Calu3 (cell line): ENCODE data around the gene CNTLN. TPM values are rescaled to one million over a fixed set of nuclear protein-coding genes. Genes with fewer than 3 reads are reported as not detected.

ENCODE experiments used
- BruUV-seq: library from RNA; stranded (reverse); fragments of 400-500 nt; replicated peaks from 2 replicates; lab custom pipeline; 2021; lab: Mats Ljungman, UMichigan
- CTCF ChIA-PET: fragments of 300-600 bp; sonication (Branson Sonifier 250); formaldehyde crosslinking; loops from one replicate; lab custom pipeline; 2022; ENCODE audit warnings: antibody characterized with exemption; lab: Charles Lee
- DNase-seq: peaks from one replicate; pipeline ENCODE4 v3.0.0; 2022
- H3K27ac Mint-ChIP-seq: one replicate; pipeline ENCODE4 v1.8.0; 2022; ENCODE audit warnings: mixed read lengths; ENCODE audit not compliant: unreplicated experiment
- H3K27me3 Mint-ChIP-seq: one replicate; pipeline ENCODE4 v1.8.0; 2022; ENCODE audit warnings: mixed read lengths; ENCODE audit not compliant: unreplicated experiment
- H3K36me3 Mint-ChIP-seq: one replicate; pipeline ENCODE4 v1.8.0; 2022; ENCODE audit warnings: mild to moderate bottlenecking, moderate library complexity, mixed read lengths; ENCODE audit not compliant: insufficient read depth, unreplicated experiment
- H3K4me1 Mint-ChIP-seq: one replicate; pipeline ENCODE4 v1.8.0; 2022; ENCODE audit warnings: mild to moderate bottlenecking, low read depth, mixed read lengths; ENCODE audit not compliant: unreplicated experiment
- H3K4me3 Mint-ChIP-seq: one replicate; pipeline ENCODE4 v1.8.0; 2022; ENCODE audit warnings: mild to moderate bottlenecking, low read depth, moderate library complexity, mixed read lengths; ENCODE audit not compliant: unreplicated experiment
- H3K9me3 Mint-ChIP-seq: one replicate; pipeline ENCODE4 v1.8.0; 2022; ENCODE audit warnings: low read depth, mixed read lengths; ENCODE audit not compliant: unreplicated experiment
- intact Hi-C: fragments of 100-400 bp; cut with micrococcal nuclease; formaldehyde crosslinking; loops from one replicate; pipeline ENCODE4 v1.10.0; 2022; ENCODE audit not compliant: unreplicated experiment
- total RNA-seq: library from RNA; stranded (reverse); gene quantifications from 2 replicates; pipeline ENCODE4 v1.2.3, GENCODE V29; 2022
- TF ChIP-seq, protein P1 (sequence below): fragments of 200-600 bp; IDR thresholded peaks from one replicate; pipeline ENCODE4 v1.8.0; 2022; ENCODE audit warnings: antibody characterized with exemption; ENCODE audit not compliant: unreplicated experiment

CNTLN gene
- total RNA-seq, 1 experiment from 2014 or later, result 6.7 TPM

DNA sequence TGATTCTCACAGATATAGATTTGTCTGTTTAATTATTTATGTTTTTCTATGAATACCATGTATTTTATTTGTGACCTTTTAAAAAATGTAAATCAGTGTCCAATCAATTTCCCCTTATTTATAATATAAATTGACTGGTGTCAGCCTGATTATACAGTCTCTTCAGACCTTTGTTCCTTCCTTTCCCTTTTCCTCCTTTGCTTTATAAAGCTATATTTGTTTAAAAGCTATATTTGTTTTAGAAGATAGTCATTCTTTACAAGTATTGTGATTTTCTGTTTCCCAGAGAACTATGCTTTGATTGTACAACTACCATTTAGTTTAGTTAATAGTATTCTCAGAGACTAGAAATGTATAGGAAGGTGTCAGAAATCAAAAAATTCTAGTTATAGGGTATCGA, 90.6 kb downstream of the CNTLN start:
- TF ChIP-seq, protein P1, sequence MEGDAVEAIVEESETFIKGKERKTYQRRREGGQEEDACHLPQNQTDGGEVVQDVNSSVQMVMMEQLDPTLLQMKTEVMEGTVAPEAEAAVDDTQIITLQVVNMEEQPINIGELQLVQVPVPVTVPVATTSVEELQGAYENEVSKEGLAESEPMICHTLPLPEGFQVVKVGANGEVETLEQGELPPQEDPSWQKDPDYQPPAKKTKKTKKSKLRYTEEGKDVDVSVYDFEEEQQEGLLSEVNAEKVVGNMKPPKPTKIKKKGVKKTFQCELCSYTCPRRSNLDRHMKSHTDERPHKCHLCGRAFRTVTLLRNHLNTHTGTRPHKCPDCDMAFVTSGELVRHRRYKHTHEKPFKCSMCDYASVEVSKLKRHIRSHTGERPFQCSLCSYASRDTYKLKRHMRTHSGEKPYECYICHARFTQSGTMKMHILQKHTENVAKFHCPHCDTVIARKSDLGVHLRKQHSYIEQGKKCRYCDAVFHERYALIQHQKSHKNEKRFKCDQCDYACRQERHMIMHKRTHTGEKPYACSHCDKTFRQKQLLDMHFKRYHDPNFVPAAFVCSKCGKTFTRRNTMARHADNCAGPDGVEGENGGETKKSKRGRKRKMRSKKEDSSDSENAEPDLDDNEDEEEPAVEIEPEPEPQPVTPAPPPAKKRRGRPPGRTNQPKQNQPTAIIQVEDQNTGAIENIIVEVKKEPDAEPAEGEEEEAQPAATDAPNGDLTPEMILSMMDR, result no peak
- CTCF ChIA-PET, result interaction anchor here (0.6 kb wide), 1 partner anchor 23 kb away, joined by 3 read pairs; no protein-coding TSS in a partner anchor
- H3K27ac Mint-ChIP-seq, result no peak overlapping the region
- H3K27me3 Mint-ChIP-seq, result no peaks in the 10 kb centered on the region
- no TSS peak for BruUV-seq
- peaks cover 9% of the 10 kb centered on the region for H3K4me1 Mint-ChIP-seq
- peaks cover 7% of the 10 kb centered on the region for H3K36me3 Mint-ChIP-seq
- no peak overlapping the region for H3K4me3 Mint-ChIP-seq
- DNase-seq, result no peak
- intact Hi-C loops, result no loop called here
- H3K9me3 Mint-ChIP-seq, result peaks cover 5% of the 10 kb centered on the region

DNA sequence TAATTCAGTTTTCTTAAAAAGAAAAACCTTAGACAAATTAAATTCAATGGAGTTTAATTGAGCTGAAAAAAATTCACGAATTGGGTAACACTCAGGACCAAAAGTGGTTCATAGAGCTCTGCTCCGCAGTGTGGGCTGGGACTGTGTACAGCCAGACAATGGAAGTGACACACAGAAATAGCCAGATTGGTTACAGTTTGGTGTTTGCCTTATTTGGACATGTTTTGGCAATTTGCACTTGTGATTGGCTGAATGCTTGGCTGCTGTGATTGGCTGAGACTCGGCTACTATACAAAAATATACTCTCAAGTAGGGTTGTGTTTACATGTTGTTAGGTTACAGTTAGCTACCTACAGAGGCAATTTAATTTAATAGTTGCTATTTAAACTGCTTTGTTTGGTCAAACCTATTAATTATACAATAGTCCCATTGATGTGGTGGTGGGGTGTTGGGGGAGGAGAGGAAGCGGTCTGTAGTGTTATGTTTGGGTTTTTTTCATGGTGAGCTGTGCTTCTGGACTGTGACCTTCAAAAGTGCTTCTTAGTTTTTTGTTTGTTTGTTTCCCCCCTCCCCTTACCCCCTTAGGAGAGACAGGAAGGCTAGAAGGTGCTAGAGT, 95.2 kb downstream of the CNTLN start:
- peak overlapping the region; percentile 96 for H3K27ac Mint-ChIP-seq

DNA sequence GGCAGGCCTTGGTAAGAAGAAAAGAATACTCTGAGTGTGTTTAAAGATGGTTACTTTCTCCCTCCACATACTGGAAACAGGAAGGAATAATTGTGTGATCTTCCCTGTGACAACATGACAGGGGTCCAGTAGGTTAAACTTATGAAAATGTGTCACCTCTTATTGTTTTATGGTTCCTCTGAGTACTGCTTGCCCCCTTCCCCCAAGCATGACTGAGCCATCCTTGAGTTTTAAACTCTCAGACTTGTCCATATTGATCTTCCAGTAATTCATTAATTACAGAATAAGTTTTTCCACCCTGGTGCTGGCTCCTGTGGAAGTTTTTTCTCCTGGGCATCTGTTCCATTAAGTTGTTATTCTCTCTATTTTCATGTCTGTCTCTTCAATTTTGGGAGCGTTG, 95.8 kb downstream of the CNTLN start:
- intact Hi-C loops, result loop anchor here (2.0 to 5.0 kb wide), 3 partner anchors 38 to 113 kb away; no protein-coding TSS in a partner anchor
- peaks cover 25% of the 10 kb centered on the region for H3K4me1 Mint-ChIP-seq
- BruUV-seq, result no TSS peak

More for the DNA sequence above, 95.2 kb downstream of the CNTLN start:
- no TSS peak for BruUV-seq
- Mint-ChIP-seq H3K36me3 (peaks cover 13% of the 10 kb centered on the region), H3K4me3 (peak overlapping the region; percentile 44), H3K27me3 (no peaks in the 10 kb centered on the region), H3K4me1 (peaks cover 25% of the 10 kb centered on the region), H3K9me3 (peaks cover 5% of the 10 kb centered on the region)
- CTCF ChIA-PET, result interaction anchor here (0.6 kb wide), 1 partner anchor 52 kb away, joined by 3 read pairs; no protein-coding TSS in a partner anchor
- peak; percentile 20 for DNase-seq
- intact Hi-C loops, result loop anchor here (2.0 to 5.0 kb wide), 3 partner anchors 39 to 113 kb away; no protein-coding TSS in a partner anchor
- TF ChIP-seq, protein P1, result no peak

DNA sequence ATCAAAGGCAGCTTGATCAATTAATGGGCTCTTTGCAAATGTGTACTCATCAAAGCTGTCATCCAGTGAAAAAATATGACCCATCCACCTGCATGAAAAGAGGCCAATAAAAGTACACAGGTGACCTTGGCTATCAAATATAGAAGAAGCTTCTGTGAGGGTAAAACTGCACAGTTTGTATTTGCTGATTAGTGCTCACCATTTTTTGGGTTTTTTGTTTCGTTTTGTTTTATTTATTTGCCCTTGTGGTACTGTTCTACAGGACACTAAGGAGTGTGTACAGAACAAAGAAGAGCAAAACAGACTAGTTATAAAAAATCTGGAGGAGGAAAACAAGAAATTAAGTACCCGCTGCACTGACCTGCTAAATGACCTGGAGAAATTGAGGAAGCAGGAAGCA, 101.3 kb downstream of the CNTLN start:
- intact Hi-C loops, result no loop called here
- H3K36me3 Mint-ChIP-seq, result no peaks in the 10 kb centered on the region
- TF ChIP-seq, protein P1, result no peak
- no TSS peak for BruUV-seq
- DNase-seq, result no peak
- CTCF ChIA-PET, result no interaction called here
- no peaks in the 10 kb centered on the region for H3K9me3 Mint-ChIP-seq
- no peak overlapping the region for H3K27ac Mint-ChIP-seq
- H3K27me3 Mint-ChIP-seq, result no peaks in the 10 kb centered on the region
- peaks cover 16% of the 10 kb centered on the region for H3K4me1 Mint-ChIP-seq
- H3K4me3 Mint-ChIP-seq, result no peak overlapping the region

More for the DNA sequence above, 95.8 kb downstream of the CNTLN start:
- Mint-ChIP-seq H3K36me3 (peaks cover 13% of the 10 kb centered on the region), H3K9me3 (peaks cover 5% of the 10 kb centered on the region), H3K4me3 (peak overlapping the region; percentile 44), H3K27me3 (no peaks in the 10 kb centered on the region), H3K27ac (peak overlapping the region; percentile 96)
- TF ChIP-seq, protein P1, result no peak
- CTCF ChIA-PET, result no interaction called here
- DNase-seq, result peak; percentile 54
